HG03521 (cell line): ENCODE data around the gene OR2T8.

Source experiments
- ATAC-seq: cut with Tn5 transposase; IDR thresholded peaks from one replicate; pipeline ENCODE4 v1.9.1; 2021; ENCODE audit warnings: mild to moderate bottlenecking, moderate library complexity; ENCODE audit not compliant: unreplicated experiment

The OR2T8 gene

GRCh38 chr1:247953408-247953807, 33.4 kb downstream of the OR2T8 start:
- ATAC-seq = no peak

GRCh38 chr1:247961791-247962190, 41.7 kb downstream of the OR2T8 start:
- ATAC-seq = no peak

GRCh38 chr1:247962911-247963588, 43.0 kb downstream of the OR2T8 start:
- ATAC-seq = no peak

- no peak for ATAC-seq
Observed at GRCh38 chr1:247964933-247965332, 44.9 kb downstream of the OR2T8 start, which contains the start of gene OR2AK2. Gene OR2AK2 (plus strand): TSS chr1:247965233. CDS start chr1:247965377, 144 bp downstream.

GRCh38 chr1:247966532-247967204, 46.6 kb downstream of the OR2T8 start:
- ATAC-seq = peak; percentile 66
